ENCODE measurements around the gene NCOR2. TPM values are rescaled to one million over a fixed set of nuclear protein-coding genes. Genes with fewer than 3 reads are reported as not detected.

Gene NCOR2
- polyA plus RNA-seq, 1 donor from 2014 or later, result 4.8 TPM

- Histone ChIP-seq H3K9ac (ENCODE audit: low read length) (no peak overlapping the region), H3K79me2 (replicated peaks; ENCODE audit: insufficient read depth, low read length) (peaks cover 21% of the 10 kb centered on the region), H3K36me3 (ENCODE audit: insufficient read depth, low read length) (no peaks in the 10 kb centered on the region), H3F3A (ENCODE audit: insufficient read depth, low read length, poor library complexity, severe bottlenecking) (no peaks in the 10 kb centered on the region), H3K27ac (ENCODE audit: low read length) (no peak overlapping the region), H2AFZ (ENCODE audit: low read depth, low read length) (no peak overlapping the region), H4K20me1 (ENCODE audit: insufficient read depth) (no peaks in the 10 kb centered on the region), H3K9me3 (ENCODE audit: low read length) (no peaks in the 10 kb centered on the region), H3K27me3 (ENCODE audit: insufficient read depth, low read depth, low read length) (no peaks in the 10 kb centered on the region), H3K4me3 (ENCODE audit: low read length) (no peak overlapping the region), H3K9me2 (ENCODE audit: insufficient read depth, low read length) (no peaks in the 10 kb centered on the region), H3K4me2 (ENCODE audit: low read length) (no peak overlapping the region)
- TF ChIP-seq REST (IDR thresholded peaks at IDR 0.05; ENCODE audit: borderline replicate concordance) (no peak), CTCF (IDR thresholded peaks at IDR 0.05; ENCODE audit: poor library complexity, severe bottlenecking) (no peak), EP300 (conservative IDR thresholded peaks at IDR 0.05; ENCODE audit: poor library complexity, severe bottlenecking) (no peak), EZH2 (IDR thresholded peaks at IDR 0.05; ENCODE audit: borderline replicate concordance, insufficient read depth, low read length, poor library complexity, severe bottlenecking) (no peak), SMC3 (conservative IDR thresholded peaks at IDR 0.05; ENCODE audit: poor library complexity) (no peak), MXI1 (conservative IDR thresholded peaks at IDR 0.05; ENCODE audit: poor library complexity, severe bottlenecking) (no peak), TAF1 (IDR thresholded peaks at IDR 0.05; ENCODE audit: low read depth) (no peak), RAD21 (conservative IDR thresholded peaks at IDR 0.05) (no peak), POLR2AphosphoS5 (IDR thresholded peaks at IDR 0.05) (no peak)
Observed at GRCh38 chr12:124568431-124569374, 1.3 kb upstream of the NCOR2 start.

DNA sequence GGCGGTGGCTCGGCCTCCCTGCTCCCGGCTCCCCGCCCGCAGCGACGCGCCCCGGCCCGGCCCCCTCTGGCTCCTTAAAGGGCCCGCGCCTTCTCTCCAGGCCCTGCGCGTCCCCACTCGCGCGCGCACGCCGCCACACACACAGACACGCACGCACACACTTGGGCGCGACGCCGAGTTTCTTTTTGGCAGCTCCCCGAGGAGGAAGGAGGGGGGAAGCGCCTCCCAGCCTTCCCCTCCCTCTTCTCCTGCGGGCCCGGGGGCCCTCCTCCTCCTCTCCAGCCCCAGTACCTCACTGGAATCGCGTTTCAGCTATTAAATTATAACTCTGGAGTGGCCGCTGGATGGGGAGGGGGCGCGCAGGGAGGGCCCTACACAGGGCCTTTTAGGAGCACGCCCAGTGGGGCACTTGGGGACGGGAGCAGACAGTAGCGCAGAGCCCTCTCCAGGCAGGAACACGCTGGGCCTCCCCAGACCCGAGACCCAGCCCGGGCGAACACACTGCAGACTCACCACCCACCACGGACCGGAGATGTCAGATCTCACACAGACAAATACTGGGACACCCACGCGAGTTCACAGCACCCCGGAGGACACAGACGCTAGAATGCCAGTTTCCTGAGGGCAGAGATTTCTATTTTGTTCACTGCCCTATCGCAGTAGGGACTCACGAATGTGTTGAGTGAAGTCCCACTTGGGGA, 411 bp upstream of the NCOR2 start:
- Histone ChIP-seq H3K9me2 (ENCODE audit: insufficient read depth, low read length) (no peaks in the 10 kb centered on the region), H2AFZ (ENCODE audit: low read depth, low read length) (no peak overlapping the region), H3K27me3 (ENCODE audit: insufficient read depth, low read depth, low read length) (no peaks in the 10 kb centered on the region), H3F3A (ENCODE audit: insufficient read depth, low read length, poor library complexity, severe bottlenecking) (no peaks in the 10 kb centered on the region), H3K79me2 (replicated peaks; ENCODE audit: insufficient read depth, low read length) (peaks cover 29% of the 10 kb centered on the region), H3K27ac (ENCODE audit: low read length) (no peak overlapping the region), H3K4me2 (ENCODE audit: low read length) (no peak overlapping the region), H3K4me3 (ENCODE audit: low read length) (peak overlapping the region; percentile 64), H3K36me3 (ENCODE audit: insufficient read depth, low read length) (no peaks in the 10 kb centered on the region), H3K9me3 (ENCODE audit: low read length) (no peaks in the 10 kb centered on the region), H4K20me1 (ENCODE audit: insufficient read depth) (no peaks in the 10 kb centered on the region), H3K9ac (ENCODE audit: low read length) (peak overlapping the region; percentile 58)
- TF ChIP-seq RAD21 (conservative IDR thresholded peaks at IDR 0.05) (peak; percentile 34), SMC3 (conservative IDR thresholded peaks at IDR 0.05; ENCODE audit: poor library complexity) (no peak)

Data from neural cell (in vitro differentiated cells).